Measurements from ENCODE around the gene LNX2. TPM values are rescaled to one million over a fixed set of nuclear protein-coding genes. Genes with fewer than 3 reads are reported as not detected.
A peak's percentile ranks its signal among the peaks of the same experiment; 100 is the strongest.

Gene LNX2
- total RNA-seq, 1 experiment from 2014 or later: 8.1 TPM

- Histone ChIP-seq H3K4me1 (replicated peaks) (peaks cover 14% of the 10 kb centered on the region), H3K4me3 (no peak overlapping the region), H3K9me3 (replicated peaks) (no peaks in the 10 kb centered on the region), H3K27me3 (replicated peaks) (no peaks in the 10 kb centered on the region), H3K27ac (0 out of 2 replicates have a peak overlapping the region, but pooled peaks have one; percentile 8), H3K36me3 (no peaks in the 10 kb centered on the region)
- DNase-seq (ENCODE audit: low read depth in 1 of 2, low spot score in 2 of 2): peak in 1 of 2 experiments; percentile 24
These were observed 36.7 kb downstream of the LNX2 start for GRCh38 chr13:27583645-27584044.

GRCh38 chr13:27578121-27579030 lies 42.0 kb downstream of the LNX2 start:
- 0 out of 2 replicates have a peak, but pooled peaks cover 2% of the 10 kb centered on the region for H3K9me3 ChIP-seq (replicated peaks)
- peak in 1 of 2 experiments; percentile 33 for DNase-seq (ENCODE audit: low read depth in 1 of 2, low spot score in 2 of 2)
- H3K4me1 ChIP-seq (replicated peaks): peaks cover 11% of the 10 kb centered on the region
- no peak overlapping the region for H3K4me3 ChIP-seq
- no peaks in the 10 kb centered on the region for H3K27me3 ChIP-seq (replicated peaks)
- H3K36me3 ChIP-seq: no peaks in the 10 kb centered on the region
- H3K27ac ChIP-seq: 0 out of 2 replicates have a peak overlapping the region, but pooled peaks have one; percentile 25

GRCh38 chr13:27574661-27575060 lies 45.7 kb downstream of the LNX2 start:
- Histone ChIP-seq H3K36me3 (no peaks in the 10 kb centered on the region), H3K9me3 (replicated peaks) (0 out of 2 replicates have a peak, but pooled peaks cover 2% of the 10 kb centered on the region), H3K27ac (no peak overlapping the region), H3K4me1 (replicated peaks) (peaks cover 17% of the 10 kb centered on the region), H3K4me3 (no peak overlapping the region), H3K27me3 (replicated peaks) (no peaks in the 10 kb centered on the region)
- DNase-seq (ENCODE audit: low read depth in 1 of 2, low spot score in 2 of 2): no peak

GRCh38 chr13:27573265-27573664 lies 47.1 kb downstream of the LNX2 start:
- peak; percentile 45 to 49 for DNase-seq (ENCODE audit: low read depth in 1 of 2, low spot score in 2 of 2)
- peak overlapping the region; percentile 52 for H3K27ac ChIP-seq
- H3K4me3 ChIP-seq: no peak overlapping the region
- no peaks in the 10 kb centered on the region; the same call in 1 of the 2 replicates for H3K36me3 ChIP-seq
- H3K9me3 ChIP-seq (replicated peaks): 0 out of 2 replicates have a peak, but pooled peaks cover 2% of the 10 kb centered on the region
- no peaks in the 10 kb centered on the region for H3K27me3 ChIP-seq (replicated peaks)
- H3K4me1 ChIP-seq (replicated peaks): peaks cover 9% of the 10 kb centered on the region

GRCh38 chr13:27572234-27572901 lies 48.0 kb downstream of the LNX2 start:
- no peak for DNase-seq (ENCODE audit: low read depth in 1 of 2, low spot score in 2 of 2)

GRCh38 chr13:27570906-27571305 lies 49.4 kb downstream of the LNX2 start:
- no peak overlapping the region for H3K27ac ChIP-seq

More at GRCh38 chr13:27572234-27572901, 48.0 kb downstream of the LNX2 start:
- Histone ChIP-seq H3K27ac (no peak overlapping the region; the same call in 1 of the 2 replicates), H3K4me1 (replicated peaks) (peaks cover 8% of the 10 kb centered on the region; the same call in 1 of the 2 replicates), H3K4me3 (no peak overlapping the region), H3K36me3 (no peaks in the 10 kb centered on the region; the same call in 1 of the 2 replicates), H3K9me3 (replicated peaks) (0 out of 2 replicates have a peak, but pooled peaks cover 2% of the 10 kb centered on the region), H3K27me3 (replicated peaks) (no peaks in the 10 kb centered on the region)

GRCh38 chr13:27569405-27569804 lies 50.9 kb downstream of the LNX2 start:
- no peak overlapping the region for H3K4me3 ChIP-seq
- no peak for DNase-seq (ENCODE audit: low read depth in 1 of 2, low spot score in 2 of 2)

More at GRCh38 chr13:27570906-27571305, 49.4 kb downstream of the LNX2 start:
- DNase-seq (ENCODE audit: low read depth in 1 of 2, low spot score in 2 of 2): no peak
- Histone ChIP-seq H3K4me1 (replicated peaks) (peaks cover 8% of the 10 kb centered on the region; the same call in 1 of the 2 replicates), H3K4me3 (no peak overlapping the region), H3K9me3 (replicated peaks) (0 out of 2 replicates have a peak, but pooled peaks cover 2% of the 10 kb centered on the region), H3K27me3 (replicated peaks) (no peaks in the 10 kb centered on the region), H3K36me3 (no peaks in the 10 kb centered on the region; the same call in none of the 2 replicates)

GRCh38 chr13:27565818-27566217 lies 54.5 kb downstream of the LNX2 start:
- H3K9me3 ChIP-seq (replicated peaks): no peaks in the 10 kb centered on the region
- H3K4me1 ChIP-seq (replicated peaks): no peaks in the 10 kb centered on the region
- H3K36me3 ChIP-seq: no peaks in the 10 kb centered on the region; the same call in none of the 2 replicates
- no peak overlapping the region for H3K4me3 ChIP-seq
- DNase-seq (ENCODE audit: low read depth in 1 of 2, low spot score in 2 of 2): no peak
- no peaks in the 10 kb centered on the region for H3K27me3 ChIP-seq (replicated peaks)
- no peak overlapping the region for H3K27ac ChIP-seq

More at GRCh38 chr13:27569405-27569804, 50.9 kb downstream of the LNX2 start:
- H3K27me3 ChIP-seq (replicated peaks): no peaks in the 10 kb centered on the region
- 0 out of 2 replicates have a peak, but pooled peaks cover 2% of the 10 kb centered on the region for H3K9me3 ChIP-seq (replicated peaks)
- H3K27ac ChIP-seq: no peak overlapping the region
- H3K4me1 ChIP-seq (replicated peaks): peaks cover 8% of the 10 kb centered on the region; the same call in 1 of the 2 replicates
- no peaks in the 10 kb centered on the region; the same call in none of the 2 replicates for H3K36me3 ChIP-seq

GRCh38 chr13:27562457-27562856 lies 57.9 kb downstream of the LNX2 start:
- no peaks in the 10 kb centered on the region; the same call in 1 of the 2 replicates for H3K36me3 ChIP-seq

GRCh38 chr13:27559719-27560118 lies 60.6 kb downstream of the LNX2 start:
- no peaks in the 10 kb centered on the region for H3K9me3 ChIP-seq (replicated peaks)
- DNase-seq (ENCODE audit: low read depth in 1 of 2, low spot score in 2 of 2): no peak
- no peaks in the 10 kb centered on the region for H3K36me3 ChIP-seq

More at GRCh38 chr13:27562457-27562856, 57.9 kb downstream of the LNX2 start:
- Histone ChIP-seq H3K27me3 (replicated peaks) (no peaks in the 10 kb centered on the region), H3K4me1 (replicated peaks) (no peaks in the 10 kb centered on the region), H3K9me3 (replicated peaks) (no peaks in the 10 kb centered on the region), H3K4me3 (no peak overlapping the region), H3K27ac (no peak overlapping the region)
- DNase-seq (ENCODE audit: low read depth in 1 of 2, low spot score in 2 of 2): no peak

GRCh38 chr13:27556109-27556508 lies 64.2 kb downstream of the LNX2 start:
- Histone ChIP-seq H3K27ac (no peak overlapping the region), H3K27me3 (replicated peaks) (no peaks in the 10 kb centered on the region), H3K4me3 (no peak overlapping the region), H3K36me3 (no peaks in the 10 kb centered on the region), H3K9me3 (replicated peaks) (no peaks in the 10 kb centered on the region), H3K4me1 (replicated peaks) (no peaks in the 10 kb centered on the region)
- no peak for DNase-seq (ENCODE audit: low read depth in 1 of 2, low spot score in 2 of 2)

More at GRCh38 chr13:27559719-27560118, 60.6 kb downstream of the LNX2 start:
- Histone ChIP-seq H3K27ac (no peak overlapping the region), H3K4me1 (replicated peaks) (no peaks in the 10 kb centered on the region), H3K4me3 (no peak overlapping the region), H3K27me3 (replicated peaks) (no peaks in the 10 kb centered on the region)

- no peaks in the 10 kb centered on the region for H3K9me3 ChIP-seq (replicated peaks)
- H3K36me3 ChIP-seq: peaks cover 6% of the 10 kb centered on the region; the same call in 1 of the 2 replicates
- no peaks in the 10 kb centered on the region for H3K4me1 ChIP-seq (replicated peaks)
- no peaks in the 10 kb centered on the region for H3K27me3 ChIP-seq (replicated peaks)
- no peak overlapping the region for H3K27ac ChIP-seq
- no peak for DNase-seq (ENCODE audit: low read depth in 1 of 2, low spot score in 2 of 2)
- H3K4me3 ChIP-seq: no peak overlapping the region
These were observed 68.8 kb downstream of the LNX2 start for GRCh38 chr13:27551562-27551961.

- DNase-seq (ENCODE audit: low read depth in 1 of 2, low spot score in 2 of 2): no peak
- H3K27ac ChIP-seq: no peak overlapping the region
These were observed 70.8 kb downstream of the LNX2 start for GRCh38 chr13:27549406-27549981.

More at GRCh38 chr13:27549406-27549981, 70.8 kb downstream of the LNX2 start:
- Histone ChIP-seq H3K4me3 (no peak overlapping the region), H3K9me3 (replicated peaks) (no peaks in the 10 kb centered on the region), H3K36me3 (peaks cover 6% of the 10 kb centered on the region; the same call in 1 of the 2 replicates), H3K27me3 (replicated peaks) (no peaks in the 10 kb centered on the region), H3K4me1 (replicated peaks) (no peaks in the 10 kb centered on the region)
